GM12874 (cell line): Measurements from ENCODE around the gene FUCA2.

Source experiments
- TF ChIP-seq, protein P1 (sequence below): IDR thresholded peaks from 2 replicates; pipeline ENCODE4 v1.5.1; 2011; ENCODE audit warnings: low read depth, mild to moderate bottlenecking, control low read depth, low read length, moderate library complexity; ENCODE audit not compliant: insufficient read depth

The FUCA2 gene

DNA sequence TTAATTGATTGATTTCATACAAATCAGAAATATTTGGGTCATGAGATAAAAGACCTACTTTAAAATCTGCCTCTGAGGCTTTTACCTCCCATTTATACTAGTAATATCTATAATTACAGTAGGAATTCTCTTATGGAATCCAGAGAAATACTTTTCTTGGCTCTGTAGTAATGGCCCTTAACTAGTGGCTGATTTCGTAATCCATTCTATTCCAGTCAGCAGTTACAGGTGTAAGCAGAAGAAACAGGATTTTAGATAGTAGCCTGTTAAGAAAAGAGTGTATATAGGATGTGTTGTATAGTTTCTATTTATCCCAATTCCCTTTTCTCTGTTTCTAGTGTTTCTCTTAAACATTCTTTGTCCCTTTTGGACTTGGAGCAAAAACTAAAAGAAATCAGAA, 39.7 kb downstream of the FUCA2 start:
- TF ChIP-seq, protein P1, sequence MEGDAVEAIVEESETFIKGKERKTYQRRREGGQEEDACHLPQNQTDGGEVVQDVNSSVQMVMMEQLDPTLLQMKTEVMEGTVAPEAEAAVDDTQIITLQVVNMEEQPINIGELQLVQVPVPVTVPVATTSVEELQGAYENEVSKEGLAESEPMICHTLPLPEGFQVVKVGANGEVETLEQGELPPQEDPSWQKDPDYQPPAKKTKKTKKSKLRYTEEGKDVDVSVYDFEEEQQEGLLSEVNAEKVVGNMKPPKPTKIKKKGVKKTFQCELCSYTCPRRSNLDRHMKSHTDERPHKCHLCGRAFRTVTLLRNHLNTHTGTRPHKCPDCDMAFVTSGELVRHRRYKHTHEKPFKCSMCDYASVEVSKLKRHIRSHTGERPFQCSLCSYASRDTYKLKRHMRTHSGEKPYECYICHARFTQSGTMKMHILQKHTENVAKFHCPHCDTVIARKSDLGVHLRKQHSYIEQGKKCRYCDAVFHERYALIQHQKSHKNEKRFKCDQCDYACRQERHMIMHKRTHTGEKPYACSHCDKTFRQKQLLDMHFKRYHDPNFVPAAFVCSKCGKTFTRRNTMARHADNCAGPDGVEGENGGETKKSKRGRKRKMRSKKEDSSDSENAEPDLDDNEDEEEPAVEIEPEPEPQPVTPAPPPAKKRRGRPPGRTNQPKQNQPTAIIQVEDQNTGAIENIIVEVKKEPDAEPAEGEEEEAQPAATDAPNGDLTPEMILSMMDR, result no peak

DNA sequence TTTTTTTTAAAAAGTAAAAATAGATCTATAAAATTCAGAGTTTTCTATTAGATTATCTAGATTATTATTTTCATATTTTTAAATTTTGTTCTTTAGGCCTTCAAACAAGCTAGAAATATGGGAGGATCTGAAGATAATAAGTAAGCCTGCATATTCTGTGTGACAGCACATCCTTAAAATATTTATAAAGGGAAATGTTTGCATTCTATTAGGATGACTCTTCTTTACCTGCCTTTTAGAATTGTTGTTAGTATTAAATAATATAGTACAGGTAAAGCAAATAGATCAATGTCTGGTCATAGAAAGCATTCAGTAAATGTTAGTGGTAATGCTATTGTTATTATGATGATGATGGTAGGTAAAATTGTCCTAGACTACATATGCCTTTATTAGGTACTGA, 43.5 kb downstream of the FUCA2 start:
- TF ChIP-seq, protein P1, result no peak

DNA sequence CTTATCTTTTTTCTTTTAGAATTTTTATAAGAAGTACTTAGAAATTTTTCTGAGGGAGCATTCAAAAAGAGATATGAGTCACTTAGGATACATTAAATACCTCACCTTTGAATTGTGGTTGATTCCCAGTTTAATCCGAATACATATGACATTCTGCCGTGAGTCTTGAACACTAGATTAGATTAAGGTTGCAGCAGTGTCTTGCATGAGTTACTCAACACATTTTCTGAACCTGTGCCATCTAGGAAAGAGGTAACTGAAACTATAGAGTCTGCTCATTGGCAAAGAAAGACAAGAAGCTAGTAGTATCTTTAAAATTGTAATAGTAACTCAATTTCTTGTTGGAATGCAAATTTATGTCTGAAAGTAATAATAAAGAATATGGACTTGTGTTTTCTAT, 46.0 kb downstream of the FUCA2 start:
- TF ChIP-seq, protein P1, result no peak

DNA sequence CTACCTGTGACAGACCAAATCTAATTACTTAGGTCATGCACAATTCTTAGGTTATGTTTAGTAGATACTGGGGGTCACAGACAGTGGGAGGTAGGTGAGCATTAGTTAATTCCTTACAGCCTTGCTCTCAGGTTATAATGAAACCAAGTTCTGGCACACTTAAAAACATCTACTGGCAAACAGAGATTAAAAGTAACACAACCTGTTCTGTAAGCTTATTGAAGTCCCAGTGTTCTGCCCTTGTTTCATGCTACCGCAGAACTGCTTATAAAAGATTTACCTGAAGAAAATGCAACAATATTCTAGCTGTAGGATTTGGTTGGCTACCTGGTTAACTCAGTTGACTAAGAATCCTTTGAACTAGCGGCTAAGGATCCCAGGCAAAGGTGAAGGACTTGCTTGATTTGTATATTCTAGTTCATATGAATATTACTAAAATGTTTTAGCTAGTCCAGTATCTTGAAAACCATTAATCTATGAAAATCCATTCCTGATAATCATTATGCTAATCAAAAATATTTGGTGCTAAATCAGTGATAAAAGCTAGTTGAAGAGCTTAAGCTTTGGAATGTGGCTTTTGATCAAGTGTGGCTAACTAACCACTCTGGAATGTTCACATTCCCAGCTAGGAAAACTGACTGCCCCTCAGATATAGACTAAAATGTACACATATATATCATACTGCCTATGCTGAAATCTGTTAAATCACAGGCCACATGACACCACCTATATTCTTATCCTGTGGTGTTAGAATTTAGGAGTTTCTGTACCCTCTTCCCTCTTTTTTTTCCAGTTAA, 53.8 kb downstream of the FUCA2 start:
- TF ChIP-seq, protein P1, result no peak

DNA sequence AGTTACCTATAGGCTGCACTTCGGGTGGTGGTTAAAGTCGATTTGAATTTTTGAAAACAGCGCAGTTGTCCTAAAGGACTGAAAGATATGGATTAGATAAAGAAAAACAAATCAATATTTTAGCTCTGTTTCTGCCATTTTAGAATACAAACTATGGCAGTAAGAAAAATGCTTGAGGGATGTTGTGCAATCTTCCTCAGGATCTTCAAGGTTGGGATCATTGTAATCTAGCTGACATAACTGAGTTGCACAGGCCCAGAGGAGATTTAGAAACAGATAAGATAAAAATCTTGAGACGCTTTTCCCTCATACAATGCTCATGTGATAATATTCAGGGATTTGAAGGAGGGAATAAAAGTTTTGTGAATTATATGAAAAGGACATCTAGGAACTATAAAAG, 60.0 kb downstream of the FUCA2 start:
- TF ChIP-seq, protein P1, result no peak

DNA sequence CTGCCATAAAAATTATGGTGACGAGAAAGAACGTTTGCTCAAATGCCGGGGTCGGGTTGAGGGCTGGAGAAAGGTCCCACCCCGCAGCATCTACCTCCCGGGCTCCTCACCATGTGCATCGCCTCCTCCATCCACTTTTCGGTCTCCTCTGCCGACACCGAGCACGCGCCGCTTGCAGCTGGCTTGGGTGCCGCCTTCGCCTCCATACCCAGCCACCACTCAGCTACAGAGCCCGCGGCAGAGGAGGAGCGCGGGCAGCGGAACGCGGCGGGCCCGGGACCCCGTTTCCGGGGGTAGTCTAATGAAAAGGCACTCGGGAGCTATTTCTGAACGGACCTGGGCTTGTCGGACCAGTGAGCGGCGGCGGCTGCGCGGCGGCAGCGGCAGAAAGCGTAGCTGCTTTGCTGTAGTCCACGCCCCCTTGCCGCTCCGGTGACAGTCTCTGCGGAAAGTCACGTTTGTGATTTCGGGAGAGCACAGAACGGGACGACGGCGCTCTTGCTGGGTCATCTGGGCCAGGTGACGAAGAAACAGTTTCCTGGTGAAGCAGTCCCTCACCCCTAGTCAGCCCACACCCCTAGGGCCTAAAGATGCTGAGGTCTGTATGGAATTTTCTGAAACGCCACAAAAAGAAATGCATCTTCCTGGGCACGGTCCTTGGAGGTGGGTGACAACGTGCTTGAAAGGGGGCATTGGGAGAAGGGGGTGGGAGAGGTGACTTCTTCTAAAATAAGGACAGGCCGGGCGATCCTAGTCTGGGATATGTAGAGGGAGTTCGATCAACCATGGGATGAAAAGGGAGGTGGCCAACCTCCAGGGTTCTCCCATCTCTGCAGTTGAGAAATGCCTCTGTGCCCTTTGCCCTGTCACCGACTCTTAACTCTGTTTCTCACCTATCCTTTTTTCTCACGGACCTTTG, 60.8 kb downstream of the FUCA2 start, which contains the start of the genes ADAT2 and PEX3:
TSS of gene ADAT2 (minus strand) at position 243 of the 919 bp plus-strand sequence. CDS start at position 206, 37 bp downstream.
TSS of gene PEX3 (plus strand) at position 353 of the 919 bp plus-strand sequence. CDS start at position 591, 238 bp downstream.
- TF ChIP-seq, protein P1, result no peak
